ENCODE results near the gene G6PC2. TPM values are rescaled to one million over a fixed set of nuclear protein-coding genes. Genes with fewer than 3 reads are reported as not detected.

The G6PC2 gene
- total and polyA plus RNA-seq, 10 of the 15 experiments (the other 5 are each of a cell fraction or from before 2014, with no cell fraction given) = not detected

GRCh38 chr2:168949324-168949723 lies 48.2 kb downstream of the G6PC2 start:
- no TSS peak for BruUV-seq (replicated peaks)
- H3K9me3 ChIP-seq (replicated peaks; ENCODE audit: control insufficient read depth, insufficient read depth, low read length) = no peaks in the 10 kb centered on the region
- SMC1A ChIA-PET (ENCODE audit: uncharacterized antibody, unreplicated experiment) = interaction anchor here (0.7 to 1.4 kb wide), 2 partner anchors 9 to 192 kb away, joined by 3 to 4 read pairs; no protein-coding TSS in a partner anchor
- H3K4me1 ChIP-seq (ENCODE audit: control insufficient read depth, insufficient read depth, low read length) = no peaks in the 10 kb centered on the region
- H3K9ac ChIP-seq (ENCODE audit: control insufficient read depth, insufficient read depth, low read length) = no peak overlapping the region
- no peak overlapping the region for H3K27ac ChIP-seq (ENCODE audit: control insufficient read depth, insufficient read depth)
- 0 out of 4 replicates have a peak, but pooled peaks cover 0 to 2% of the 10 kb centered on the region in 2 experiments for H3K27me3 ChIP-seq (replicated peaks in 1 of 2; ENCODE audit: control insufficient read depth in 2 of 2, insufficient read depth in 2 of 2, low read length in 1 of 2)
- in situ Hi-C loops (cut with MboI) (no loop called here), intact Hi-C loops (cut with micrococcal nuclease; ENCODE audit: unreplicated experiment) (no loop called here)
- RAD21 ChIA-PET (ENCODE audit: unreplicated experiment) = no interaction called here
- no peak overlapping the region for H3K4me3 ChIP-seq
- no peak for FAIRE-seq
- H3K36me3 ChIP-seq (ENCODE audit: control insufficient read depth in 2 of 2, insufficient read depth in 2 of 2, low read length in 1 of 2) = no peaks in the 10 kb centered on the region
- 100% methylated on average over 1 of the region's 1 CpG for WGBS (ENCODE audit: insufficient coverage, insufficient replicate concordance, low lambda C conversion rate, missing lambda C conversion rate)
- no peak for TF ChIP-seq STAT3 (IDR thresholded peaks at IDR 0.05; ENCODE audit: low read depth, low read length)
- TF ChIP-seq TAF1 (IDR thresholded peaks at IDR 0.05; ENCODE audit: borderline replicate concordance, low read depth, low read length) = no peak
- no peak for TF ChIP-seq IKZF1 (conservative IDR thresholded peaks at IDR 0.05)
- TF ChIP-seq JUNB (IDR thresholded peaks at IDR 0.05) = no peak
- no peak for TF ChIP-seq ZNF274 (IDR thresholded peaks at IDR 0.05; ENCODE audit: insufficient read depth, insufficient read length)
- TF ChIP-seq HDAC6 (IDR thresholded peaks at IDR 0.05; ENCODE audit: unreplicated experiment) = no peak
- TF ChIP-seq CBFB (IDR thresholded peaks at IDR 0.05; ENCODE audit: low read depth) = no peak
- no peak for TF ChIP-seq BCLAF1 (IDR thresholded peaks at IDR 0.05)
- no peak for TF ChIP-seq STAT1 (conservative IDR thresholded peaks at IDR 0.05)
- TF ChIP-seq NR2C2 (IDR thresholded peaks at IDR 0.05; ENCODE audit: borderline replicate concordance, control insufficient read depth, insufficient read length, low read depth) = no peak
- no peak for TF ChIP-seq ZBTB33 (IDR thresholded peaks at IDR 0.05)
- no peak for TF ChIP-seq TCF7 (IDR thresholded peaks at IDR 0.05; ENCODE audit: borderline replicate concordance)
- TF ChIP-seq YBX1 (IDR thresholded peaks at IDR 0.05) = no peak
- no peak for TF ChIP-seq SMC3 (IDR thresholded peaks at IDR 0.05; ENCODE audit: borderline replicate concordance, low read length)
- no peak for TF ChIP-seq E2F8 (IDR thresholded peaks at IDR 0.05; ENCODE audit: low read depth, partially characterized antibody)
- no peak for TF ChIP-seq SP1 (IDR thresholded peaks at IDR 0.05; ENCODE audit: low read depth, low read length)
- TF ChIP-seq SRF (IDR thresholded peaks at IDR 0.05; ENCODE audit: low read depth in 2 of 2, low read length in 2 of 2) = no peak
- no peak for TF ChIP-seq ETV6 (conservative IDR thresholded peaks at IDR 0.05 in 1 of 2, IDR thresholded peaks at IDR 0.05 in 1 of 2; ENCODE audit: borderline replicate concordance in 1 of 2, low read depth in 1 of 2)
- ATAC-seq = no peak
- H4K20me1 ChIP-seq (ENCODE audit: control insufficient read depth, insufficient read depth) = no peaks in the 10 kb centered on the region
- H3K79me2 ChIP-seq (ENCODE audit: control insufficient read depth, insufficient read depth, low read length) = no peaks in the 10 kb centered on the region
- no peak for DNase-seq (ENCODE audit: low read depth, low spot score)
- CTCF ChIA-PET = interaction anchor here (1.0 to 2.3 kb wide), 7 partner anchors 8 to 26 kb away, joined by 3 to 8 read pairs (median 5); no protein-coding TSS in a partner anchor
- POLR2A ChIA-PET = no interaction called here
- H2AFZ ChIP-seq (ENCODE audit: control insufficient read depth, low read depth, low read length) = no peak overlapping the region
- no peak overlapping the region for H3K4me2 ChIP-seq (ENCODE audit: control insufficient read depth, insufficient read depth)
